Liver (tissue), 3 donors: ENCODE data around the gene DHRS12.
A peak's percentile ranks its signal among the peaks of the same experiment; 100 is the strongest.

Experiments used
- EGR1 ChIP-seq, 2 donors: IDR thresholded peaks; 2 replicates each; pipeline ENCODE4 v1.6.1; 2016 to 2018; ENCODE audit warnings: antibody characterized with exemption in 2 of 2, low read depth in 2 of 2
- FOXA1 ChIP-seq: IDR thresholded peaks from 2 replicates; pipeline ENCODE4 v1.6.1; 2016; ENCODE audit warnings: antibody characterized with exemption
- RAD21 ChIP-seq, 2 donors: IDR thresholded peaks; 2 replicates each; pipeline ENCODE4 v1.6.1; 2016; ENCODE audit warnings: antibody characterized with exemption in 2 of 2, mild to moderate bottlenecking in 2 of 2
- RXRA ChIP-seq, 2 donors: IDR thresholded peaks; 2 replicates each; pipeline ENCODE4 v1.6.1; 2017 to 2018; ENCODE audit warnings: antibody characterized with exemption in 2 of 2, mild to moderate bottlenecking in 1 of 2
- SP1 ChIP-seq: IDR thresholded peaks from 2 replicates; pipeline ENCODE4 v1.6.1; 2018; ENCODE audit warnings: antibody characterized with exemption, mild to moderate bottlenecking
- TAF1 ChIP-seq: conservative IDR thresholded peaks from 2 replicates; pipeline ENCODE4 v1.6.1; 2016; ENCODE audit warnings: antibody characterized with exemption, mild to moderate bottlenecking
- YY1 ChIP-seq: IDR thresholded peaks from 2 replicates; pipeline ENCODE4 v1.6.1; 2016; ENCODE audit warnings: antibody characterized with exemption, mild to moderate bottlenecking
- TF ChIP-seq, protein P1 (sequence below): IDR thresholded peaks from 2 replicates; pipeline ENCODE4 v1.6.1; 2016; ENCODE audit warnings: antibody characterized with exemption
- TF ChIP-seq, protein P2 (sequence below): fragments of 150-350 bp; IDR thresholded peaks from 2 replicates; pipeline ENCODE4 v1.5.1; 2017; ENCODE audit warnings: improper control_type of control experiment, low read depth, low read length; ENCODE audit not compliant: missing input control
- TF ChIP-seq, protein P3 (sequence below): IDR thresholded peaks from 2 replicates; pipeline ENCODE4 v1.6.1; 2016; ENCODE audit warnings: antibody characterized with exemption
- TF ChIP-seq, protein P4 (sequence below): IDR thresholded peaks from 2 replicates; pipeline ENCODE4 v1.6.1; 2016; ENCODE audit warnings: antibody characterized with exemption, mild to moderate bottlenecking
- TF ChIP-seq, protein P5 (sequence below): IDR thresholded peaks from 2 replicates; pipeline ENCODE4 v1.6.1; 2016; ENCODE audit warnings: antibody characterized with exemption
- donor health status: healthy.
- donor health status: healthy.

DNA sequence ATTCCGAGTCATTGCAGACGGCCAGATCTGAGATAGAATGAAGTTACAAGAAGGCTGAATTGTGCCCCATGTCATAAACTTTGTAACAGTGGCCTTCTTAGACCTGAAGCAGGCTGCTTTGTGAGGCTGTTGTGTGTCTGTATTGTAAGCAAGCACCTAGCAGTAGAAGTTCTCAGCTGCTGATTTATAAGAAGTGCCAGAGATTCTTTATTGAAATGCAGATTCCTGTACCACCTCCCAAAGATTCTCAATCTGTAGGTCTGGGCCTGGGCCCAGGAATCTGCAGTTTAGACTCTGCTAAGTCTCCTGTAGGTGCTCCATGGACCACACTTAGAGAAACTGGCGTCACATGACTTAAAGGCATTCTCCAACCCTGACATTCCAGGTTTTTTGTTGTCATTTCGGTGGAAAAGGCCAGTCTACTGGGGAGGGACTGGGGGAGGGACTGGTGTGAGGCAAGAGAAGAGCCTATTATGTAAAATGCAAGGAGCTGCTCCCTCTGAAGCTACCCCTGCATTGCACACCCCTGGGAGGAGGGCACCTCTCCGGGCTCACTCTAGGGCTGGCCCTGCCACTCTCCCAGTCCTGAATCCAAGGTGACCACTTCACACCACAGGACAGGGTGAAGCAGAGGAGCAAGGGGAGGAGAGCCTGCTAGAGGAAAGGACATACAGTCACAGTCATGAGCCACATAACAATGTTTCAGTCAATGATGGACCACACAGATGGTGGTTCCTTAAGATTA lies 41.8 kb upstream of the DHRS12 start:
- TF ChIP-seq, protein P1, sequence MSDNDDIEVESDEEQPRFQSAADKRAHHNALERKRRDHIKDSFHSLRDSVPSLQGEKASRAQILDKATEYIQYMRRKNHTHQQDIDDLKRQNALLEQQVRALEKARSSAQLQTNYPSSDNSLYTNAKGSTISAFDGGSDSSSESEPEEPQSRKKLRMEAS: no peak
- TF ChIP-seq FOXA1: no peak
- TF ChIP-seq, protein P2, sequence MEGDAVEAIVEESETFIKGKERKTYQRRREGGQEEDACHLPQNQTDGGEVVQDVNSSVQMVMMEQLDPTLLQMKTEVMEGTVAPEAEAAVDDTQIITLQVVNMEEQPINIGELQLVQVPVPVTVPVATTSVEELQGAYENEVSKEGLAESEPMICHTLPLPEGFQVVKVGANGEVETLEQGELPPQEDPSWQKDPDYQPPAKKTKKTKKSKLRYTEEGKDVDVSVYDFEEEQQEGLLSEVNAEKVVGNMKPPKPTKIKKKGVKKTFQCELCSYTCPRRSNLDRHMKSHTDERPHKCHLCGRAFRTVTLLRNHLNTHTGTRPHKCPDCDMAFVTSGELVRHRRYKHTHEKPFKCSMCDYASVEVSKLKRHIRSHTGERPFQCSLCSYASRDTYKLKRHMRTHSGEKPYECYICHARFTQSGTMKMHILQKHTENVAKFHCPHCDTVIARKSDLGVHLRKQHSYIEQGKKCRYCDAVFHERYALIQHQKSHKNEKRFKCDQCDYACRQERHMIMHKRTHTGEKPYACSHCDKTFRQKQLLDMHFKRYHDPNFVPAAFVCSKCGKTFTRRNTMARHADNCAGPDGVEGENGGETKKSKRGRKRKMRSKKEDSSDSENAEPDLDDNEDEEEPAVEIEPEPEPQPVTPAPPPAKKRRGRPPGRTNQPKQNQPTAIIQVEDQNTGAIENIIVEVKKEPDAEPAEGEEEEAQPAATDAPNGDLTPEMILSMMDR: no peak
- TF ChIP-seq RXRA (IDR thresholded peaks at IDR 0.05): no peak
- TF ChIP-seq, protein P3, sequence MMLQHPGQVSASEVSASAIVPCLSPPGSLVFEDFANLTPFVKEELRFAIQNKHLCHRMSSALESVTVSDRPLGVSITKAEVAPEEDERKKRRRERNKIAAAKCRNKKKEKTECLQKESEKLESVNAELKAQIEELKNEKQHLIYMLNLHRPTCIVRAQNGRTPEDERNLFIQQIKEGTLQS: no peak
- TF ChIP-seq, protein P4, sequence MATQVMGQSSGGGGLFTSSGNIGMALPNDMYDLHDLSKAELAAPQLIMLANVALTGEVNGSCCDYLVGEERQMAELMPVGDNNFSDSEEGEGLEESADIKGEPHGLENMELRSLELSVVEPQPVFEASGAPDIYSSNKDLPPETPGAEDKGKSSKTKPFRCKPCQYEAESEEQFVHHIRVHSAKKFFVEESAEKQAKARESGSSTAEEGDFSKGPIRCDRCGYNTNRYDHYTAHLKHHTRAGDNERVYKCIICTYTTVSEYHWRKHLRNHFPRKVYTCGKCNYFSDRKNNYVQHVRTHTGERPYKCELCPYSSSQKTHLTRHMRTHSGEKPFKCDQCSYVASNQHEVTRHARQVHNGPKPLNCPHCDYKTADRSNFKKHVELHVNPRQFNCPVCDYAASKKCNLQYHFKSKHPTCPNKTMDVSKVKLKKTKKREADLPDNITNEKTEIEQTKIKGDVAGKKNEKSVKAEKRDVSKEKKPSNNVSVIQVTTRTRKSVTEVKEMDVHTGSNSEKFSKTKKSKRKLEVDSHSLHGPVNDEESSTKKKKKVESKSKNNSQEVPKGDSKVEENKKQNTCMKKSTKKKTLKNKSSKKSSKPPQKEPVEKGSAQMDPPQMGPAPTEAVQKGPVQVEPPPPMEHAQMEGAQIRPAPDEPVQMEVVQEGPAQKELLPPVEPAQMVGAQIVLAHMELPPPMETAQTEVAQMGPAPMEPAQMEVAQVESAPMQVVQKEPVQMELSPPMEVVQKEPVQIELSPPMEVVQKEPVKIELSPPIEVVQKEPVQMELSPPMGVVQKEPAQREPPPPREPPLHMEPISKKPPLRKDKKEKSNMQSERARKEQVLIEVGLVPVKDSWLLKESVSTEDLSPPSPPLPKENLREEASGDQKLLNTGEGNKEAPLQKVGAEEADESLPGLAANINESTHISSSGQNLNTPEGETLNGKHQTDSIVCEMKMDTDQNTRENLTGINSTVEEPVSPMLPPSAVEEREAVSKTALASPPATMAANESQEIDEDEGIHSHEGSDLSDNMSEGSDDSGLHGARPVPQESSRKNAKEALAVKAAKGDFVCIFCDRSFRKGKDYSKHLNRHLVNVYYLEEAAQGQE: no peak
- TF ChIP-seq TAF1: no peak
- TF ChIP-seq EGR1 (IDR thresholded peaks at IDR 0.05; ENCODE audit: low read depth in 2 of 2): no peak
- peak; percentile 3 for TF ChIP-seq SP1
- no peak for TF ChIP-seq RAD21 (IDR thresholded peaks at IDR 0.05)
- TF ChIP-seq YY1: no peak
- TF ChIP-seq, protein P5, sequence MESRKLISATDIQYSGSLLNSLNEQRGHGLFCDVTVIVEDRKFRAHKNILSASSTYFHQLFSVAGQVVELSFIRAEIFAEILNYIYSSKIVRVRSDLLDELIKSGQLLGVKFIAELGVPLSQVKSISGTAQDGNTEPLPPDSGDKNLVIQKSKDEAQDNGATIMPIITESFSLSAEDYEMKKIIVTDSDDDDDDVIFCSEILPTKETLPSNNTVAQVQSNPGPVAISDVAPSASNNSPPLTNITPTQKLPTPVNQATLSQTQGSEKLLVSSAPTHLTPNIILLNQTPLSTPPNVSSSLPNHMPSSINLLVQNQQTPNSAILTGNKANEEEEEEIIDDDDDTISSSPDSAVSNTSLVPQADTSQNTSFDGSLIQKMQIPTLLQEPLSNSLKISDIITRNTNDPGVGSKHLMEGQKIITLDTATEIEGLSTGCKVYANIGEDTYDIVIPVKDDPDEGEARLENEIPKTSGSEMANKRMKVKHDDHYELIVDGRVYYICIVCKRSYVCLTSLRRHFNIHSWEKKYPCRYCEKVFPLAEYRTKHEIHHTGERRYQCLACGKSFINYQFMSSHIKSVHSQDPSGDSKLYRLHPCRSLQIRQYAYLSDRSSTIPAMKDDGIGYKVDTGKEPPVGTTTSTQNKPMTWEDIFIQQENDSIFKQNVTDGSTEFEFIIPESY: no peak
